Mucosa of rectum (tissue), 2 donors: Measurements from ENCODE around the gene TWF2.
A peak's percentile ranks its signal among the peaks of the same experiment; 100 is the strongest.
"Not testable (repeated sequence)": the region's sequence is repeated elsewhere in the genome, so short reads cannot be mapped to it uniquely, and the experiment has no call there.

Source experiments
- H3K27ac ChIP-seq, 2 donors: one replicate each; pipeline ENCODE4 v1.7.0; 2013; ENCODE audit warnings: inconsistent platforms in 2 of 2, low read depth in 2 of 2, low read length in 2 of 2
- H3K27me3 ChIP-seq, 2 donors: one replicate each; pipeline ENCODE4 v1.7.0; 2013; ENCODE audit warnings: low read length in 2 of 2; ENCODE audit not compliant: control insufficient read depth in 2 of 2, insufficient read depth in 2 of 2
- H3K36me3 ChIP-seq, 2 donors: one replicate each; pipeline ENCODE4 v1.7.0; 2013; ENCODE audit warnings: low read length in 2 of 2; ENCODE audit not compliant: control insufficient read depth in 2 of 2, insufficient read depth in 2 of 2
- H3K4me1 ChIP-seq, 2 donors: one replicate each; pipeline ENCODE4 v1.7.0; 2013; ENCODE audit warnings: low read length in 2 of 2, mild to moderate bottlenecking in 1 of 2; ENCODE audit not compliant: control insufficient read depth in 2 of 2, insufficient read depth in 2 of 2
- H3K4me3 ChIP-seq, 2 donors: one replicate each; pipeline ENCODE4 v1.7.0; 2013; ENCODE audit warnings: low read length in 2 of 2
- H3K9ac ChIP-seq, 2 donors: one replicate each; pipeline ENCODE4 v1.7.0; 2013; ENCODE audit warnings: low read length in 2 of 2, low read depth in 1 of 2, mild to moderate bottlenecking in 1 of 2
- H3K9me3 ChIP-seq, 2 donors: one replicate each; pipeline ENCODE4 v1.7.0; 2013; ENCODE audit warnings: low read length in 2 of 2; ENCODE audit not compliant: control insufficient read depth in 2 of 2
- donor health status: healthy.
- donor health status: Normal muscosa, but diverticular disease.

TWF2 gene

DNA sequence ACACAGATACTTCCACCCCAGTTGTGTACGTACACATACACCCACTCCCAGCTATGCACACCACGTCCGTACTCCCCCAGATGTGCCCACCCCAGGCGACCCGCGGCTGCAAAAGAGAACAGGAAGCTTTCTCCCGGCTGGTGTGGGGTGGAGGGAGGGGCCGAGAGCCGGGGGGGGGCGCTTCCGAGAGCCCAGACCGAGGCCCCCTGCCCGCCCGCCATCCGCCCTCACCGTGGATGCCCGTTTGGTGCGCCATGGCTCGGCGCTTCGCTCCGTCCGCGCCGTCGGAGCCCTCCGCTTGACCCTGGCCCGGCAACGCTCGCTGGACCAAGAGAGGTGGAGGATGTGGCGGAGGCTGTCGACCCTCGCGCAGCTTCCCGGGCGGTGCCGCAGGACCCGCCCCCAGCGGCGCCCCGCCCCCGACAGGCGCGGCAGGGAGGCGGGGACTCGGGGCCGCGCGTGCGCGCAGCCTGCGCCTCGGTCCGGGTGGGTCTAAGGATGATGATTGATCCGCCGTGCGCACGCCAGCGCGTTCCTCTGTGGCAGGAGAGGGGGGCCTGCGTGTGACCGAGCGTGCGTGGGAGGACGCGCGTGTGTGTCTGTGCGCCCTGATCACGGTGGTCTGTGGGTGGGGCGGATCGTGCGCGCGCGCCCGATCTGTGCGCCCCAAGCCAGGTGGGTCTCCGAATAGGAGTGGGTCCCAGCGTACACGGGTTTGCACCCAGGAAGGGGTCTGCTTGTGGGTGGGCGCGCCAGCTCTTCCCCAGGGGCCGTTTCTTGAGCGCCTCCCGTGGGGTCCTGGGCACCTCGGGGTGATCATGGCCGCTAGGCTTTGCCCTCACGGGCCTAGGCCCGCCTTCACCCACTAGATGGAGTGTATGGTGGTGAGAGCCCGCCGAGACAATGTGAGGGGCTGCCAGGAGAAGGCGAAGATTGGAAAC lies at the start of gene TWF2:
TSS of gene TWF2 (minus strand) at position 398 of the 941 bp plus-strand sequence. CDS start at position 256, 142 bp downstream.
- Histone ChIP-seq H3K36me3 (peaks cover 0 to 2% of the 10 kb centered on the region in 2 donors), H3K9ac (peak within 1 kb of the TSS; percentile 75 to 95), H3K27ac (peak within 1 kb of the TSS; percentile 84 to 90), H3K4me3 (peak within 1 kb of the TSS; percentile 82 to 95), H3K9me3 (no peaks in the 10 kb centered on the region), H3K27me3 (no peaks in the 10 kb centered on the region), H3K4me1 (peaks cover 28 to 33% of the 10 kb centered on the region in 2 donors)

- H3K27me3 ChIP-seq: no peaks in the 10 kb centered on the region
- peaks cover 12 to 22% of the 10 kb centered on the region in 2 donors for H3K36me3 ChIP-seq
- no peaks in the 10 kb centered on the region for H3K9me3 ChIP-seq
- peak overlapping the region; percentile 53 to 98 for H3K4me3 ChIP-seq
- peaks cover 44 to 53% of the 10 kb centered on the region in 2 donors for H3K4me1 ChIP-seq
- H3K27ac ChIP-seq: peak overlapping the region; percentile 100
- H3K9ac ChIP-seq: peak overlapping the region in 1 of 2 donors; percentile 97
Observed at GRCh38 chr3:52288674-52289073, 49.7 kb upstream of the TWF2 start.

DNA sequence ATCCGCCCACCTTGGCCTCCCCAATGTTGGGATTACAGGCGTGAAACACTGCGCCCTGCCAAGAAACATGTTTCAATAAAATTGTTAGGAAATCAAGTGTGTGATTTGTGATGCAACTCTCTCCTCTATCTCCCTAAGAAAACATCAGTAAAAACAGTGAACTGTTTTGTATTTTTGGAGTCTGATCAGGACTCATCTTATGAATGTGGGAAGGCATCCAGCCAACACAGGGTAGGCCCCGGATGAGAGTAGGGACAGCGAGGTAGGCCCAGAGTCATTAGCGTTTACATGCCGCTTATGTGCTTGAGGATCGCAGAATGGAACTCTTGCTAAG lies 47.8 kb upstream of the TWF2 start:
- H3K9me3 ChIP-seq: no peaks in the 10 kb centered on the region
- H3K27ac ChIP-seq: peak overlapping the region; percentile 100
- H3K4me1 ChIP-seq: peaks cover 43 to 53% of the 10 kb centered on the region in 2 donors
- H3K27me3 ChIP-seq: no peaks in the 10 kb centered on the region
- peaks cover 0 to 5% of the 10 kb centered on the region in 2 donors for H3K36me3 ChIP-seq
- peak overlapping the region; percentile 97 to 100 for H3K9ac ChIP-seq
- peak overlapping the region; percentile 96 to 98 for H3K4me3 ChIP-seq

DNA sequence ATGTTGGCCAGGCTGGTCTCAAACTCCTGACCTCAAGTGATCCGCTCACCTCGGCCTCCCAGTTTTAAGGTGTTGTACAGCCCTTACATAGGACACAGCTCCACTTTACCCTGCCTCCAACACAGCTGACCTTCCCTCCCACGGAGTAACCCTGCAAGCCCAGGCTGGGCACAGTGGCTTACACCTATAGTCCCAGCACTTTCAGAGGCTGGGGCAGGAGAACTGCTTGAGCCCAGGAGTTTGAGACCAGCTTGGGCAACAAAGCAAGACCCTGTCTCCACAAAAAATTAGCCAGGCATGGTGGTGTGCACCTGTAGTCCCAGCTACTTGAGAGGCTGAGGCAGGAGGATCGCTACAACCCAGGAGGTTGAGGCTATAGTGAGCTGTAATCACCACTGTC lies 45.1 kb upstream of the TWF2 start:
- H3K9ac ChIP-seq: peak overlapping the region in 1 of 2 donors; percentile 32
- H3K27ac ChIP-seq: peak overlapping the region in 1 of 2 donors; percentile 38
- H3K27me3 ChIP-seq, H3K36me3 ChIP-seq, H3K4me3 ChIP-seq, H3K9me3 ChIP-seq: not testable (repeated sequence)
- peaks cover 29 to 31% of the 10 kb centered on the region in 2 donors for H3K4me1 ChIP-seq

DNA sequence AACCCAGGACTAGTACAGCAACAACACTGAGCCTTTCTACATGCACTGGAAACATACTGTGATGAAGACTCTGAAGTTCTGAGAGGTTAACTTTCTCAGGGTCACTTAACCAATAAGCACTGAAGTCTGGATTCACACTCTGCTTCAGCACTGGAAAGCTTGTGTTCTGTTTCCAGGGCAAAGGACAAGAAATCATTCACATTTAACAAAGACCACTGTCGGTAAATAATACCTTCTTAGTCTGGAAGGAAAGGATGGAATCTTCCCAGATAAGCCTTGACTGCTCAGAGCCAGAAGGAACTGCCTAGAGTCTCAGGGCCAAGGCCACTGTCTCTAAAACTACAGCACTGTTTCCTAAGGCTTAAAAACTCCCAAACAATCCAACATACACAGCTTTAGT lies 44.3 kb upstream of the TWF2 start:
- H3K36me3 ChIP-seq: no peaks in the 10 kb centered on the region
- H3K27me3 ChIP-seq: no peaks in the 10 kb centered on the region
- H3K4me3 ChIP-seq: no peak overlapping the region
- H3K27ac ChIP-seq: no peak overlapping the region
- peak overlapping the region in 1 of 2 donors; percentile 9 for H3K9ac ChIP-seq
- peaks cover 23 to 25% of the 10 kb centered on the region in 2 donors for H3K4me1 ChIP-seq
- no peaks in the 10 kb centered on the region for H3K9me3 ChIP-seq

GRCh38 chr3:52281981-52282801 lies 43.2 kb upstream of the TWF2 start:
- no peak overlapping the region for H3K9ac ChIP-seq
- H3K4me1 ChIP-seq: peaks cover 22 to 23% of the 10 kb centered on the region in 2 donors
- peak overlapping the region; percentile 19 to 67 for H3K27ac ChIP-seq

GRCh38 chr3:52280050-52280461 lies 41.1 kb upstream of the TWF2 start:
- Histone ChIP-seq H3K9me3 (no peaks in the 10 kb centered on the region), H3K9ac (peak overlapping the region in 1 of 2 donors; percentile 35), H3K27me3 (no peaks in the 10 kb centered on the region), H3K27ac (peak overlapping the region; percentile 19 to 99), H3K4me3 (no peak overlapping the region), H3K4me1 (peaks cover 21 to 28% of the 10 kb centered on the region in 2 donors), H3K36me3 (no peaks in the 10 kb centered on the region)

More at GRCh38 chr3:52281981-52282801, 43.2 kb upstream of the TWF2 start:
- Histone ChIP-seq H3K4me3 (no peak overlapping the region), H3K9me3 (no peaks in the 10 kb centered on the region), H3K36me3 (no peaks in the 10 kb centered on the region), H3K27me3 (no peaks in the 10 kb centered on the region)

DNA sequence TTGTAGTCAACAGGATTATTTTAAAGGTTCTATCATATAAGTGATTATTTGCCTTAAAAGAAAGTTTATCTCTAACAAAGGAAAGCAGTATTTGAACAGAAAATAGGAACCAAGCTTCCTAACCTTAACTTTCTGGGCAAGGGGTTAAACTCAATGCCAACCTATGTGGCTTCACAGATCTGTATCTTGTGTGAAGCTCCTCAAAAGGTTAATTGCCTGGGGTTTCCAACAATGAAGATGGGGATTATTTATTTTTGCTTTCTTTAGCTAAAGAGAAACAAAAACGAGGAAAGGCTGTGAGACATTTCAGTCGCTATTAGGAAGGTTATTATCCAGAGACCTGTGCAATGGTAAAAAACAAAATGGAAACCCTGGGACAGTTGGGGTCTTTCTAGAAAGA lies 40.6 kb upstream of the TWF2 start:
- Histone ChIP-seq H3K9ac (peak overlapping the region; percentile 35 to 99), H3K36me3 (peaks cover 0 to 1% of the 10 kb centered on the region in 2 donors), H3K9me3 (no peaks in the 10 kb centered on the region), H3K27ac (peak overlapping the region; percentile 19 to 99), H3K27me3 (no peaks in the 10 kb centered on the region), H3K4me3 (peak overlapping the region in 1 of 2 donors; percentile 97), H3K4me1 (peaks cover 17 to 27% of the 10 kb centered on the region in 2 donors)

GRCh38 chr3:52278510-52279069 lies 39.6 kb upstream of the TWF2 start, which contains the start of gene WDR82:
Gene WDR82 (minus strand): TSS chr3:52278649. CDS start chr3:52278361, 288 bp downstream.
- peaks cover 14 to 24% of the 10 kb centered on the region in 2 donors for H3K4me1 ChIP-seq
- H3K27ac ChIP-seq: peak within 1 kb of the TSS; percentile 99
- H3K4me3 ChIP-seq: peak within 1 kb of the TSS; percentile 96 to 97
- H3K36me3 ChIP-seq: peaks cover 0 to 8% of the 10 kb centered on the region in 2 donors
- H3K27me3 ChIP-seq: no peaks in the 10 kb centered on the region
- H3K9me3 ChIP-seq: no peaks in the 10 kb centered on the region
- peak within 1 kb of the TSS; percentile 98 to 99 for H3K9ac ChIP-seq
